Large intestine (tissue), 3 donors: Measurements from ENCODE around the gene SHANK3. TPM values are rescaled to one million over a fixed set of nuclear protein-coding genes. Genes with fewer than 3 reads are reported as not detected.

Experiments used
- DNase-seq, 2 donors: peaks; one replicate each; pipeline versions ENCODE4 v3.0.0 to v3.0.0-alpha.2; 2013
- H3K27ac ChIP-seq: one replicate; pipeline ENCODE4 v1.5.1; 2013; ENCODE audit warnings: low read length
- H3K27me3 ChIP-seq: 2 replicates; pipeline ENCODE4 v1.6.1; 2013; ENCODE audit warnings: low read length; ENCODE audit not compliant: control insufficient read depth, insufficient read depth
- H3K36me3 ChIP-seq: 2 replicates; pipeline ENCODE4 v1.6.1; 2013; ENCODE audit warnings: low read length; ENCODE audit not compliant: control insufficient read depth, insufficient read depth
- H3K4me1 ChIP-seq: one replicate; pipeline ENCODE4 v1.6.1; 2013; ENCODE audit warnings: low read length; ENCODE audit not compliant: control insufficient read depth, insufficient read depth
- H3K4me3 ChIP-seq: one replicate; pipeline ENCODE4 v1.5.1; 2013; ENCODE audit warnings: low read length
- H3K9me3 ChIP-seq: one replicate; pipeline ENCODE4 v1.6.1; 2013; ENCODE audit warnings: mild to moderate bottlenecking, low read depth, low read length, moderate library complexity; ENCODE audit not compliant: control insufficient read depth
- WGBS: methylation state at CpG from one replicate; pipeline ENCODE4 v1.1.5; 2013; ENCODE audit warnings: low lambda C conversion rate; ENCODE audit not compliant: insufficient coverage; 5-methylcytosine and 5-hydroxymethylcytosine counted together
- polyA plus RNA-seq: library from polyadenylated mRNA; unstranded; fragments of 120-200 nt; gene quantifications from one replicate; pipeline ENCODE4 v1.2.1, GENCODE V29; 2013

The SHANK3 gene
- polyA plus RNA-seq, 1 donor = 16.7 TPM

GRCh38 chr22:50694099-50694605 is 21.5 kb downstream of the SHANK3 start:
- H3K4me1 ChIP-seq = peaks cover 13% of the 10 kb centered on the region
- peaks cover 5% of the 10 kb centered on the region for H3K27me3 ChIP-seq
- H3K9me3 ChIP-seq = no peaks in the 10 kb centered on the region
- no peak overlapping the region for H3K27ac ChIP-seq
- no peak for DNase-seq
- no CpG with 5 or more reads among the region's 3 CpGs for WGBS
- H3K4me3 ChIP-seq = no peak overlapping the region
- H3K36me3 ChIP-seq = peaks cover 3% of the 10 kb centered on the region

DNA sequence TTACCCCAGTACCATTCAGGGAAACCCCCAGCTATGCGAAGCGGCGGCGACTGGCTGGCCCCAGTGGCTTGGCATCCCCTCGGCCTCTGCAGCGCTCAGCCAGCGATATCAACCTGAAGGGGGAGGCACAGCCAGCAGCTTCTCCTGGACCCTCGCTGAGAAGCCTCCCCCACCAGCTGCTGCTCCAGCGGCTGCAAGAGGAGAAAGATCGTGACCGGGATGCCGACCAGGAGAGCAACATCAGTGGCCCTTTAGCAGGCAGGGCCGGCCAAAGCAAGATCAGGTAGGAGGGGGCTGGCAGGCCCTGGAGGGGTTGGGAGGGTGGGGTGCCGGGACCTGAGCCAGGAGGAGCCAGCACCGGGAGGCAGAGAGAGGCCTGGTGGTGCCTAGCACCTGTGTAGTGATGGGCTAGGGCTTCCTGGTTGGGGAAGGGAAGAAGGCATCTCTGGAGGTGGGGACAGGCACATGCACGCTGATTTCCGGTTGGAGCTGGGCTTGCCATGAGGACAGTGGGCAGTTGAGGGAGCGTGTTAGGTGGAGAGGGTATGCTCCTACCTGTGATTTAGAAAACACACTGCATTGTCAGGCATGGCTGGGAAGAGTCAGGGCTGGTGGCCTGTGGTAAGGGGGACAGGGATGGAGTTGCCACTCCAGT is 22.3 kb downstream of the SHANK3 start:
- H3K27ac ChIP-seq = no peak overlapping the region

DNA sequence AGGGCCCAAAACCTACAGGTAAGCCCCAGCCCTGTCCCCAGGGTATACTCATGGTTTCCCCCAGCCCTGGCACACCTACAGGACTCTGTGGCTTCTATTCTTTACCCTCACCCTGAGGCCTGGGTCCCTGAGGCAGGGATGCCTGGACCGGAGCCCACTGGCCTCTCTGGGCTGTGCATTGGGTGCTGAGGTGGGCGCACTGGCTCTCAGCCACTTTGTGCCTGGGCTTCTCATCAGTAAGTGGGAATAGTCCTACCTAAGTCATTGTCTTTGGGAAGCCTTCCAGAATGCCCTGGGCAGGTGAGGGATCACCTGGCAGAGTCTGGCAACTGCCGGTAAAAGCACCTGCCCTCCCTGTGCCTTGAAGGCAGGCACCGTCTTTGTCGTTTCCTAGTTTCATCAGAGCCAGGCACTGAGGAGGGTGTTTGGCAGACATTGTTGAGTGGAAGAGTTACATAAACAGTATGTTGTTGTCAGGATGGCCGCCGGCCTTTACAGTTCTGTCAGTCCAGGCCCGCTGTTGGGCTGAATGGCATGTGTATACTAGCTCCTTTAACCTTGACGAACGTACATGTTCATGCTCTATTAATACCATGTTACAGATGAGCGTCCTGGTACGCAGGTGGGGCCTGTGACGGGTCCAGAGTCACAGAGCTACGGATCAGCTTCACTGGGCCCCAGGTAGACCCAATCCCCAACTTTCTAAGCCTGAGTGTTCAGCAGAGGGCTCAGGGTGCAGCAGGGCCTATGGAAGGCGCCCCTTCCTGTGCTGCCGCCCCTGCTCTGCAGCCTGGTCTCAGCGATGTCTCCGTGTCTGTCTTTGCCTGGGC is 23.0 kb downstream of the SHANK3 start:
- Histone ChIP-seq H3K27ac (no peak overlapping the region), H3K36me3 (peaks cover 7% of the 10 kb centered on the region), H3K4me3 (no peak overlapping the region), H3K4me1 (peaks cover 27% of the 10 kb centered on the region), H3K27me3 (peaks cover 5% of the 10 kb centered on the region), H3K9me3 (no peaks in the 10 kb centered on the region)
- no peak for DNase-seq
- no CpG with 5 or more reads among the region's 18 CpGs for WGBS

More for the DNA sequence above, 22.3 kb downstream of the SHANK3 start:
- H3K36me3 ChIP-seq = peaks cover 7% of the 10 kb centered on the region
- peaks cover 20% of the 10 kb centered on the region for H3K4me1 ChIP-seq
- DNase-seq = no peak
- H3K4me3 ChIP-seq = no peak overlapping the region
- no CpG with 5 or more reads among the region's 18 CpGs for WGBS
- peaks cover 5% of the 10 kb centered on the region for H3K27me3 ChIP-seq
- no peaks in the 10 kb centered on the region for H3K9me3 ChIP-seq

- no peaks in the 10 kb centered on the region for H3K9me3 ChIP-seq
- H3K27ac ChIP-seq = no peak overlapping the region
- WGBS = 100% methylated on average over 2 of the region's 21 CpGs
- peaks cover 5% of the 10 kb centered on the region for H3K27me3 ChIP-seq
- H3K4me1 ChIP-seq = peaks cover 34% of the 10 kb centered on the region
- DNase-seq = no peak
- peaks cover 7% of the 10 kb centered on the region for H3K36me3 ChIP-seq
- peak overlapping the region; percentile 51 for H3K4me3 ChIP-seq
Measured at GRCh38 chr22:50696251-50696798, 23.7 kb downstream of the SHANK3 start.

DNA sequence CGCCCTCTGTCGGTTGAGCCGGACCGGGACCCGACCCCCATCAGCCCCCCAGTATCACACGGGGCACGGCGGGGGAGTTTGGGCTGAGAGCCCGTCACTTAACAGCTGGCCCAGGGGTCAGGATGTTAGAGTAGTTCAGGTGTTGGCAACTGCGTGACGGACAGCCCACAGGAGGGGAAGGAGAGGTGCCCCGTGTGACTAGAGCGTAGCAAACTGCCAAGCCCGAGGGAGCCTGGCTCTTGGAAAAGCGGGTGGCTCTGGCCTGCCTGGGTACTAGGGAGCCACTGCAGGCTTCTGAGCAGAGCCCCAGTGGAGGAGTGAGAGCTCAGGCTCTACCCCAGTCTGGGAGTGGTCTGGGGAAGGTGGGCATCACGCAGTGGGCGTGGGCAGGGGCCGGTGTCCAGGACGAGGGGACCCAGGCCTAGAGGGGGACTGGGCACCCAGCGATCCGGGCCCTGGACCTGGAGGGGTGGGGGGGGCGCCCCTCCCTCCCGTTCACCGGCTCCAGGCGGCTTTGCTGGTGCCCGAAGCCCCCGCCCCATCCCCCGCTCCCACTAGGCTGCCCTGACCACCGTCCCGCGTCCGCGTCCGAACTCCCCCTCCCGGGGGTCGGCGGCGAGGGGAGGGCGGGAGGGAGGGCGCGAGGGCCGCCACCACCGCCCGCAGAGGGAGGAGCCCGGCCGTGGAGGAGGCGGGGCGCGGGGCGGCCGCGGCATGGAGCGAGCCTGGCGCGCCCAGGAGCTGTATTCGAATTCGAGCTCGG is 24.4 kb downstream of the SHANK3 start:
- DNase-seq = peak in 1 of 2 donors; percentile 36
- no CpG with 5 or more reads among the region's 58 CpGs for WGBS
- H3K27ac ChIP-seq = no peak overlapping the region
- H3K27me3 ChIP-seq = peaks cover 5% of the 10 kb centered on the region
- peak overlapping the region; percentile 64 for H3K4me3 ChIP-seq
- H3K4me1 ChIP-seq = peaks cover 40% of the 10 kb centered on the region
- H3K9me3 ChIP-seq = no peaks in the 10 kb centered on the region
- peaks cover 13% of the 10 kb centered on the region for H3K36me3 ChIP-seq

DNA sequence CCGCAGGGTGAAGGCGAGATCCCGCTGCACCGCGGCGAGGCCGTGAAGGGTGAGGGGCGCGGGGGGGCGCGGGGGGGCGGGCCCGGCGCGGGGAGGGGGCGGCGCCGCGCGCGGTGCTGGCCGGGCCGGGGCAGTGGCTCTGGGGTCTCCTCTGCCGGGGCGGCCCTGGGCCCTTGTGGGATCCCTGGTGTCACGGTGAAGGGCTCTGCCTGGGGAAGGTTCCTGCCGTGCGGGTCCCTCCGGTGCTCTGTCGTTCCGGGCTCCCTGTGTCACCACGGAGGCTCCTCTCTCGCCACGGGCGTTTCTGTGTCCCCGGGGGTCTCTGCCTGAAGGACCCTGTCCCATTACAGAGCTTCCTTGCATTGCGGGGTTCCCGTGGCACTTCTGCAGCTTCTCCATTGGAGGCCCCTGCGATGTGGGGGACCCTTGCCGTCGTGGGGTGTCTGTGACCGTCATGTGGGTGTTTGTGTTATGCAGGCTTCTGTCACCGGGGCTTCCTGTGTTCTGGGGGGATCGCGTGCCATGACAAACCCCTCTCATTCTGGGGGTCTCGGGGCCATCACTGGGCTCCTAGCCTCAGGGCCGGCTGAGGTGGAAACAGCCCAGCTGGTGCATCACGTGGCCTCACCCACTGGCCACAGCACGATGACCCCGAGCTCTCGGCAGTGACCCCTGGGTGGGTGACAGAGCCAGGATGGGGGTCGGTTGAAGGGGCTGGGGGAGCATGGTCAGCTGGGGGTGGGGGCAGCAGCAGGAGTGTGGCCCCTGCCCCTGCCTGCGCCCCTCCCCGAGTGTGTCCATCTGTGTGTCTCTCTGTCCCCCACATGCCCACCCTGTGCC is 25.3 kb downstream of the SHANK3 start:
- peak overlapping the region; percentile 83 for H3K27ac ChIP-seq
- H3K4me3 ChIP-seq = peak overlapping the region; percentile 64
- H3K36me3 ChIP-seq = peaks cover 22% of the 10 kb centered on the region
- no peak for DNase-seq
- WGBS = 10% methylated on average over 2 of the region's 54 CpGs
- H3K27me3 ChIP-seq = peaks cover 5% of the 10 kb centered on the region
- peaks cover 41% of the 10 kb centered on the region for H3K4me1 ChIP-seq
- no peaks in the 10 kb centered on the region for H3K9me3 ChIP-seq

DNA sequence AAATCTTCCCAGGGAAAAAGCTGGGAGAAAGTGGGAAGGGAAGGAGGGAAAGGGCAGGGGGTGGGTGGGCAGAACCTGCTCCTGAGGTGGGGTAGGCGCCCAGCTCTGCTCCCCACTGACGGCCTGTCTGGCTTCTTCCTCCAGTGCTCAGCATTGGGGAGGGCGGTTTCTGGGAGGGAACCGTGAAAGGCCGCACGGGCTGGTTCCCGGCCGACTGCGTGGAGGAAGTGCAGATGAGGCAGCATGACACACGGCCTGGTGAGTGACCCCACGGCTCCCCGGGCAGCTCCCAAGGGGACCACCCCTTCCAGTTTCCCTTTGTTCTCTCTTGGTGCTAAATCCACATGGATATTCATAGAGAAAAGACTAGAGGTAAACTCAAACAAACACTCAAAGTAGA is 25.9 kb downstream of the SHANK3 start:
- H3K9me3 ChIP-seq = no peaks in the 10 kb centered on the region
- peaks cover 41% of the 10 kb centered on the region for H3K4me1 ChIP-seq
- DNase-seq = no peak
- peaks cover 5% of the 10 kb centered on the region for H3K27me3 ChIP-seq
- H3K36me3 ChIP-seq = peaks cover 29% of the 10 kb centered on the region
- WGBS = no CpG with 5 or more reads among the region's 12 CpGs
- peak overlapping the region; percentile 64 for H3K4me3 ChIP-seq
- peak overlapping the region; percentile 83 for H3K27ac ChIP-seq

- DNase-seq = no peak
- Histone ChIP-seq H3K36me3 (peaks cover 34% of the 10 kb centered on the region), H3K27me3 (peaks cover 5% of the 10 kb centered on the region), H3K27ac (peak overlapping the region; percentile 83), H3K4me1 (peaks cover 41% of the 10 kb centered on the region), H3K9me3 (peaks cover under 1% of the 10 kb centered on the region), H3K4me3 (peak overlapping the region; percentile 64)
- WGBS = no CpG with 5 or more reads among the region's 15 CpGs
Measured at GRCh38 chr22:50699001-50699755, 26.6 kb downstream of the SHANK3 start.
